Heart right ventricle (tissue), 16 donors: ENCODE results near the gene LRRC43. TPM values are rescaled to one million over a fixed set of nuclear protein-coding genes. Genes with fewer than 3 reads are reported as not detected.
"Not testable (repeated sequence)": the region's sequence is repeated elsewhere in the genome, so short reads cannot be mapped to it uniquely, and the experiment has no call there.

Experiments
- ATAC-seq, 8 donors: fragments of 200-7000 bp; cut with Tn5 transposase; one replicate each; pipeline ENCODE4 v1.9.1; 2020; ENCODE audit warnings: mild to moderate bottlenecking in 8 of 8, moderate library complexity in 8 of 8, moderate number of reproducible peaks in 1 of 8
- DNase-seq, 2 donors: peaks; one replicate each; pipeline ENCODE4 v3.0.0-alpha.2; 2020
- H3K27ac ChIP-seq, 10 donors: fragments of 200-600 bp; sonication (generic) in 2 of 10; one replicate each; pipeline versions ENCODE4 v1.5.0 to v1.8.0; 2020 to 2022; ENCODE audit warnings: mild to moderate bottlenecking in 3 of 10
- H3K27me3 ChIP-seq, 7 donors: fragments of 200-600 bp; one replicate each; pipeline ENCODE4 v1.8.0; 2021 to 2022; ENCODE audit warnings: mild to moderate bottlenecking in 2 of 7
- H3K36me3 ChIP-seq, 9 donors: fragments of 200-600 bp; sonication (generic) in 1 of 9; one replicate each; pipeline versions ENCODE4 v1.5.0 to v1.8.0; 2020 to 2022; ENCODE audit warnings: mild to moderate bottlenecking in 2 of 9
- H3K4me1 ChIP-seq, 9 donors: fragments of 200-600 bp; sonication (generic) in 1 of 9; one replicate each; pipeline versions ENCODE4 v1.5.0 to v1.8.0; 2020 to 2022; ENCODE audit warnings: mild to moderate bottlenecking in 4 of 9
- H3K4me3 ChIP-seq, 10 donors: fragments of 200-600 bp; sonication (generic) in 2 of 10; one replicate each; pipeline versions ENCODE4 v1.5.0 to v1.8.0; 2020 to 2022; ENCODE audit warnings: mild to moderate bottlenecking in 7 of 10, moderate library complexity in 2 of 10
- H3K9me3 ChIP-seq, 11 donors: fragments of 200-600 bp in 10 of 11; sonication (generic) in 2 of 11; one replicate each; pipeline versions ENCODE4 v1.5.0 to v1.8.0; 2013 to 2022; ENCODE audit warnings: mild to moderate bottlenecking in 2 of 11, control low read depth in 1 of 11, moderate library complexity in 1 of 11
- WGBS, 2 donors: extraction: QIAGEN DNeasy Blood & Tissue Kit; methylation state at CpG; one replicate each; pipeline ENCODE4 v1.1.7; 2013; ENCODE audit warnings: inconsistent platforms in 1 of 2; 5-methylcytosine and 5-hydroxymethylcytosine counted together
- intact Hi-C, 10 donors: fragments of 100-400 bp; cut with DNase I; formaldehyde crosslinking; loops; one replicate each; pipeline versions ENCODE4 v1.11.1 to v1.14.2; 2022
- polyA plus RNA-seq, 2 donors: library from polyadenylated mRNA; stranded (reverse); fragments of 200-250 nt; gene quantifications; one replicate each; pipeline ENCODE4 v1.2.3, GENCODE V29; 2013
- total RNA-seq, 10 donors: library from RNA; stranded (reverse); fragmentation: NEBNext Ultra II Directional in 3 of 10; extraction: Animal tissue kit (Norgen Biotek cat#: 25700) in 3 of 10; gene quantifications; one replicate each; pipeline versions ENCODE4 v1.2.1 to v1.2.4, GENCODE V29; 2021 to 2023
- TF ChIP-seq, protein P1 (sequence below), 9 donors: fragments of 200-600 bp; sonication (generic) in 2 of 9; IDR thresholded peaks; one replicate each; pipeline versions ENCODE4 v1.5.0 to v1.8.0; 2021 to 2022; ENCODE audit warnings: antibody characterized with exemption in 9 of 9, mild to moderate bottlenecking in 5 of 9, moderate library complexity in 1 of 9
- donor health status: Arrhythmogenic right ventricular cardiomyopathy.
- donor health status: ischemic (EF 13 %, LVEDD 7.1; RV severe dilation, severe dysfunction).
- donor health status: healthy with polysubstance abuse.
- donor health status: DM: no; HTN: yes; CAD: no.
- donor health status: DM: no; HTN: no; CAD: no.
- donor health status: ischemic (EF 25% LVEDD 6.9; RV normal size, moderate dysfunction).
- donor health status: ischemic (EF 25% LVEDD 5.7; RV mildly dilated, moderate dysfunction).
- donor health status: healthy.
- donor health status: DM: yes; HTN: yes; CAD: no.
- donor health status: Ischemic cardiomyopathy.
- donor health status: ischemic (EF 35%, LVEDD 5.7; RV mildly dilated, moderate dysfunction).
- donor health status: nonischemic (EF 11% LVEDD 7.7; RV severe dilation, severe dysfunction).
- donor health status: DM: yes; HTN: yes; CAD: no.
- donor health status: PGD.
- donor health status: ischemic (EF 29% LVEDD 5.4; RV normal size, mild dysfunction).
- donor health status: nonischemic (EF 23%, LVEDD 6.1; RV moderate dilation, normal function).

Gene LRRC43
- total and polyA plus RNA-seq, 12 donors = 0.07 to 1.6 (median 0.72) TPM; not detected in 2

DNA sequence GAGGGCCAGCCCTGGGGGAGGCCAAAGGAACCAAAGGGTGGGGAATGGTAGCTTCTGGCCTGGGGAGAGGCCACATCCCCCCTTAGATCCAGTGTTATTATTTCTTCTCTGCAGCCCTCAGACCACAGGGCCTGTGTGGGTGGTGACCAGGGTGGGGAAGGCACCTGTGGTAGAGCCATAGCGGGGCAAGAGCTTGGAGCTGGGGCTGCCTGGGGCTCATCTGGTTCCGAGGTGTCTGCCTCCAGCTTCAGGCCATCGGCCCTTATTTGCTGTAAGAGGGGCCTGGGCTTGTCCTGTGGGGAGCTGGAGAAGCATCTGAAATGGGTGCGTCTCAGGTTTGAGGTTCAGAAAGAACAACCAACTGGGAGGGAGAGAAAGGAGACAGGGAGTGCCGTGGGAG is 18.5 kb downstream of the LRRC43 start:
- Histone ChIP-seq H3K27ac (no peak overlapping the region), H3K27me3 (peaks cover 7 to 85% (median 67%) of the 10 kb centered on the region in 7 donors), H3K9me3 (no peaks in the 10 kb centered on the region), H3K4me3 (no peak overlapping the region), H3K36me3 (no peaks in the 10 kb centered on the region), H3K4me1 (peaks cover 0 to 17% (median 10%) of the 10 kb centered on the region in 9 donors)
- ATAC-seq (no peak), DNase-seq (no peak)
- intact Hi-C loops = loop anchor here in 2 of 10 donors (5.0 to 10.0 kb wide), 2 partner anchors 147 to 149 kb away; no protein-coding TSS in a partner anchor
- TF ChIP-seq, protein P1, sequence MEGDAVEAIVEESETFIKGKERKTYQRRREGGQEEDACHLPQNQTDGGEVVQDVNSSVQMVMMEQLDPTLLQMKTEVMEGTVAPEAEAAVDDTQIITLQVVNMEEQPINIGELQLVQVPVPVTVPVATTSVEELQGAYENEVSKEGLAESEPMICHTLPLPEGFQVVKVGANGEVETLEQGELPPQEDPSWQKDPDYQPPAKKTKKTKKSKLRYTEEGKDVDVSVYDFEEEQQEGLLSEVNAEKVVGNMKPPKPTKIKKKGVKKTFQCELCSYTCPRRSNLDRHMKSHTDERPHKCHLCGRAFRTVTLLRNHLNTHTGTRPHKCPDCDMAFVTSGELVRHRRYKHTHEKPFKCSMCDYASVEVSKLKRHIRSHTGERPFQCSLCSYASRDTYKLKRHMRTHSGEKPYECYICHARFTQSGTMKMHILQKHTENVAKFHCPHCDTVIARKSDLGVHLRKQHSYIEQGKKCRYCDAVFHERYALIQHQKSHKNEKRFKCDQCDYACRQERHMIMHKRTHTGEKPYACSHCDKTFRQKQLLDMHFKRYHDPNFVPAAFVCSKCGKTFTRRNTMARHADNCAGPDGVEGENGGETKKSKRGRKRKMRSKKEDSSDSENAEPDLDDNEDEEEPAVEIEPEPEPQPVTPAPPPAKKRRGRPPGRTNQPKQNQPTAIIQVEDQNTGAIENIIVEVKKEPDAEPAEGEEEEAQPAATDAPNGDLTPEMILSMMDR (IDR thresholded peaks at IDR 0.05) = no peak
- WGBS, 2 donors = 89 to 95% methylated on average over 5 of the region's 5 CpGs

DNA sequence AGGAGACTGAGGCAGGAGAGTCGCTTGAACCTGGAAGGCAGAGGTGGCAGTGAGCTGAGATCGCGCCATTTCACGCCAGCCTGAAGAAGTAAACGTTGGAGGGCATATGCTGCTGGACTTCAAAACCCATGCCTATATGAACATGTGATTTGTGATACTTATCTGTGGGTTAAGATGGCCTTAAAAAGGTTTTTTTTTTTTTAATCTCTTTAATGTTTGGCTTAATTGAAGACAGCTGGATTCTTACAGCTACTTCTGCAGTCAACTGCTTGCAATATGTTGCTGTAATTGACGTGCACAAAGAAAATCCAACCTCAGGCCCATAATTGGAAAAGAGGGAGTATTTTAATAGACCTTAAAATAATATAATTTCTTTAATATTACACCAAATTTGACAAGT is 19.1 kb downstream of the LRRC43 start:
- TF ChIP-seq, protein P1 (IDR thresholded peaks at IDR 0.05) = no peak
- H3K4me1 ChIP-seq = peaks cover 0 to 17% (median 10%) of the 10 kb centered on the region in 9 donors
- intact Hi-C loops = loop anchor here in 2 of 10 donors (5.0 to 10.0 kb wide), 2 partner anchors 147 to 150 kb away; no protein-coding TSS in a partner anchor
- no peak for ATAC-seq
- no peak for DNase-seq
- peaks cover 7 to 85% (median 67%) of the 10 kb centered on the region in 7 donors for H3K27me3 ChIP-seq
- H3K36me3 ChIP-seq = peaks cover 0 to 5% (median under 1%) of the 10 kb centered on the region in 9 donors
- H3K9me3 ChIP-seq = no peaks in the 10 kb centered on the region
- no peak overlapping the region for H3K27ac ChIP-seq
- H3K4me3 ChIP-seq = no peak overlapping the region
- 96 to 98% methylated on average over 6 of the region's 6 CpGs for WGBS, 2 donors

GRCh38 chr12:122202811-122203210 is 19.9 kb downstream of the LRRC43 start:
- H3K27ac ChIP-seq, ATAC-seq, H3K9me3 ChIP-seq, DNase-seq: not testable (repeated sequence)
- peak overlapping the region; percentile 35 to 70 (median 58) for H3K4me3 ChIP-seq
- peaks cover 0 to 17% (median 10%) of the 10 kb centered on the region in 9 donors for H3K4me1 ChIP-seq
- intact Hi-C loops = loop anchor here in 2 of 10 donors (5.0 to 10.0 kb wide), 2 partner anchors 148 to 151 kb away; no protein-coding TSS in a partner anchor
- H3K27me3 ChIP-seq = peaks cover 7 to 79% (median 67%) of the 10 kb centered on the region in 7 donors
- peaks cover 0 to 13% (median 7%) of the 10 kb centered on the region in 9 donors for H3K36me3 ChIP-seq
- 63 to 66% methylated on average over 19 of the region's 19 CpGs for WGBS, 2 donors

- Histone ChIP-seq H3K9me3 (no peaks in the 10 kb centered on the region), H3K36me3 (peaks cover 0 to 20% (median 14%) of the 10 kb centered on the region in 9 donors), H3K4me1 (peaks cover 0 to 17% (median 10%) of the 10 kb centered on the region in 9 donors), H3K27me3 (peaks cover 7 to 72% (median 61%) of the 10 kb centered on the region in 7 donors), H3K27ac (no peak within 1 kb of the TSS), H3K4me3 (peak within 1 kb of the TSS; percentile 35 to 70 (median 58))
- intact Hi-C loops = loop anchor here in 2 of 10 donors (5.0 to 10.0 kb wide), 2 partner anchors 149 to 151 kb away; no protein-coding TSS in a partner anchor
- WGBS, 2 donors = 0 to 1% methylated on average over 51 to 104 of the region's 104 CpGs
- ATAC-seq (peak in 7 of 8 donors; percentile 44 to 73 (median 62)), DNase-seq (peak; percentile 24 to 62)
- TF ChIP-seq, protein P1 (IDR thresholded peaks at IDR 0.05) = no peak
These were observed 20.6 kb downstream of the LRRC43 start, which contains the start of gene B3GNT4 for GRCh38 chr12:122203301-122204166. Gene B3GNT4, plus strand, starts transcription at chr12:122203709. Its CDS starts 910 bp downstream, at chr12:122204619.
